Bone marrow (tissue), 2 donors: ENCODE data around the gene LMNTD2.
A peak's percentile ranks its signal among the peaks of the same experiment; 100 is the strongest.

Experiments used
- DNase-seq, 2 donors: peaks; one replicate each; lab custom pipeline; 2025; lab: John Stamatoyannopoulos, UW

LMNTD2 gene

GRCh38 chr11:512761-513595 lies 47.6 kb downstream of the LMNTD2 start:
- no peak for DNase-seq

DNA sequence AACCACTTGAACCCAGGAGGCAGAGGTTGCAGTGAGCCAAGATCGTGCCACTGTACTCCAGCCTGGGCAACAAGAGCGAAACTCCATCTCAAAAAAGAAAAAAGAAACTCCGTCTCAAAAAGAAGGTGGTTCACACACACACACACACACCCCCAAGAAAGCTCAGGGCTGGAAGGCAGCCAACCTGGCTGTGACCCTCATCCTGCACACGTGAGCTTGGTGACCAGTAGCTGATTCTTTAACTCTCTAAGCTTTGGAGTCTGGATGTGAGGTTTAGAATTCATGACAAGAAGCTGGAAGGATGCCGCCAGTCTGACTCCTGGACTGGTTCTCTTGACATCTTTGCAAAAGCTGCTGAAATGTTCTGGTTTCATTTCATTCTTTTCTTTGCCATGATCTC lies 51.6 kb downstream of the LMNTD2 start:
- no peak for DNase-seq

DNA sequence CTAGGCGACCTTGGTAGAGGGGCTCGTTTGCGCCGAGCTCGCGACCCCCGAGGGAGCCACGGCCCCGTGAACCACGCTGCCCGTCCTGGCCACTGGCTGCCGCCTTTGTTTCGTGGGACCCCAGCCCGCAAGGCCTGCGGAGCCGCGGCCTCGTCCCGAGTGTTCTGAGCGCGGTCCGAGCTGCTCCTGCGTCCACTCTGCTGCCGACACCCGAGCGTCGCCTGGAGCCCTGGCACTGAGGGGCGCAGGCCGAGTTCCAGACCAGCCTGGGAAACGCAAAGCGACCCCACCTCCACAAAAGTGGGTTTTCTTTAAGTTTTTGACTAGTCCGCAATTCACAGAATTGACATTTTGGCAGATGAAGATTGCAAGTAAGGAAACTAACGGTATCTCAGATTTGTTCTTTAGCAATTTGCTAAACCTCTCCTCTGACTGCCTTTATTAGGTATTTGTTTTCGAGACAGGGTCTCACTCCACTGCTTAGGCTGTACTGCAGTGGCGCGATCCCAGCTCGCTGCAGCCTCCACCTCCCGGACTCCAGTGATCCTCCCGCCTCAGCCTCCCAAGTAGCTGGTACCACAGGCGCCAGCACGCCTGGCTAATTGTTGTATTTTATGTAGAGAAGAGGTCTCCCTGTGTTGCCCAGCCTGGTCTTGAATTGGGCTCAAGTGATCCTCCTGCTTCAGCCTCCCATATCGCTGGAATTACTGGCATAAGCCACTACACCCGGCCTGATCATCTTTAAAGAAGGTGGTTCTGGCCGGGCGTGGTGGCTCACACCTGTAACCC lies 52.6 kb downstream of the LMNTD2 start:
- no peak for DNase-seq

GRCh38 chr11:506995-507726 lies 53.4 kb downstream of the LMNTD2 start, which contains the start of gene RNH1:
TSS of gene RNH1 (minus strand) at chr11:507242. CDS start at chr11:502162, 5,080 bp downstream.
- DNase-seq, result peak; percentile 86 to 97

DNA sequence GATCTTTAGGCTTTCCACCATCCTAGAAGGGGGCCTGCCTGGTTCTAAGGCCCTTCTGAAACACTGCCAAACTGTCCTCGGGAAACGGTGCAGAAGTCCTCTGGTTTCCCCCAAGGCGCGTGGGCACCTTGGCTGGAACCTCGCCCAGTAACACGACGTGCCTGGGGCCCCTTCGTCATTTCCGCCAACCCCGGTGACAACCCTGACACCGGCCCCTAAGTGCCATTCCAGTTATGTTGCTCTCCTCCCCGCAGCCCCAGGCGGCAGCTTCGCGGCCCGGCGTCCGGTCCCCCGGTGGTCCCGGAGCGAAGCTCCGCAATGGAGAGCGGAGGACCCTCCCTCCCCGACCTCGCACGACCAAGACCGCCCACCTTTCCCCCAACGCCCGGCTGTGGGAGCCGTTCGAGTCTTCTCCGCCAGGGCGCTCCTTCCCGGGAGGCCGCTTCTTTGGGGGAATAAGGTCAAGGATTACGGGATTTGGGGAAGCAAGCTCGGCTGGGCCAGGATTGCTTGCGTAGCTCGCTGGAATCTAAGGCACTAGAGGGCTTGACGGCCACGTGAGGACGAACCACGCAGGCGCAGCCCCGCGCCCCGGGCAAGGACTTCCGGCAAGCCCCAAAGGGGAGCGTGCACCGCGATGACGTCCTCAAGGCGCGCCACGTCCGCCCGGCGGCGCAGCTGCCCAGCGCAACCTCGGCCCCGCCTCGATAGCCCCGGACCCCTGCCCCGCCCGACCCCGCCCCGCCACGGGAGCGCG lies 54.1 kb downstream of the LMNTD2 start:
- DNase-seq, result peak; percentile 77 to 96

DNA sequence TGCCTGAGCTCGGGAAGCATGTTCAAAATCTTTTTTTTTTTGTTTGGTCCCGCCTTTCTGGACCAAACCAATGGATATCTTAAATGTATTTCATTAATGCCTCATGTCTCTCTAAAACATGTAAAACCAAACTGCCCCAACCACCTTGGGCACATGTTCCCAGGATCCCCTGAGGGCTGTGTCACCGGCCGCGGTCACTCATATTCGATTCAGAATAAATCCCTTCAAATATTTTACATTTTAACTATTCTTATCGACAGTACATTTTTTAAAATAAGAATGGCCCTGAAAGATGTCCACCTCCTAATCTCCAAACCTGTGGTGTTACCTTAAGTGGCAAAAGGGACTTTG lies 55.6 kb downstream of the LMNTD2 start:
- no peak for DNase-seq
